Measurements from ENCODE around the gene ST6GALNAC5. TPM values are rescaled to one million over a fixed set of nuclear protein-coding genes. Genes with fewer than 3 reads are reported as not detected.

Gene ST6GALNAC5
- total RNA-seq, 4 donors from 2014 or later: 1.8 to 5.1 (median 3.7) TPM; not detected in 1

- peak in 2 of 3 donors; percentile 46 to 47 for DNase-seq
- Histone ChIP-seq H3K36me3 (no peaks in the 10 kb centered on the region), H3K27ac (peak overlapping the region in 2 of 4 donors; percentile 7 to 70), H3K9me3 (no peaks in the 10 kb centered on the region), H3K4me1 (peaks cover 0 to 17% (median 0%) of the 10 kb centered on the region in 4 donors), H3K27me3 (peaks cover 0 to 18% of the 10 kb centered on the region in 2 donors), H3K4me3 (peak overlapping the region; percentile 28 to 47 (median 40))
- TF ChIP-seq POLR2A (IDR thresholded peaks at IDR 0.05) (no peak), CTCF (IDR thresholded peaks at IDR 0.05) (no peak)
Measured at GRCh38 chr1:76868154-76868882, 1.0 kb downstream of the ST6GALNAC5 start.

GRCh38 chr1:76868916-76869315 lies 1.6 kb downstream of the ST6GALNAC5 start:
- DNase-seq: no peak
- no peaks in the 10 kb centered on the region for H3K9me3 ChIP-seq
- H3K27me3 ChIP-seq: peaks cover 0 to 18% of the 10 kb centered on the region in 2 donors
- peaks cover 0 to 17% (median 0%) of the 10 kb centered on the region in 4 donors for H3K4me1 ChIP-seq
- peak overlapping the region in 3 of 4 donors; percentile 28 to 47 (median 40) for H3K4me3 ChIP-seq
- TF ChIP-seq POLR2A (IDR thresholded peaks at IDR 0.05) (no peak), CTCF (IDR thresholded peaks at IDR 0.05) (no peak)
- H3K27ac ChIP-seq: no peak overlapping the region
- H3K36me3 ChIP-seq: no peaks in the 10 kb centered on the region

- peaks cover 0 to 17% (median 0%) of the 10 kb centered on the region in 4 donors for H3K4me1 ChIP-seq
- H3K27me3 ChIP-seq: peaks cover 0 to 18% of the 10 kb centered on the region in 2 donors
Measured at GRCh38 chr1:76870037-76870436, 2.8 kb downstream of the ST6GALNAC5 start.

GRCh38 chr1:76871355-76871974 lies 4.2 kb downstream of the ST6GALNAC5 start:
- Histone ChIP-seq H3K4me1 (peaks cover 0 to 17% (median 0%) of the 10 kb centered on the region in 4 donors), H3K27ac (no peak overlapping the region), H3K4me3 (no peak overlapping the region), H3K36me3 (no peaks in the 10 kb centered on the region), H3K27me3 (peaks cover 0 to 18% of the 10 kb centered on the region in 2 donors), H3K9me3 (no peaks in the 10 kb centered on the region)
- no peak for DNase-seq
- TF ChIP-seq POLR2A (IDR thresholded peaks at IDR 0.05): no peak

More at GRCh38 chr1:76870037-76870436, 2.8 kb downstream of the ST6GALNAC5 start:
- no peaks in the 10 kb centered on the region for H3K36me3 ChIP-seq
- TF ChIP-seq POLR2A (IDR thresholded peaks at IDR 0.05): no peak
- no peak for TF ChIP-seq CTCF (IDR thresholded peaks at IDR 0.05)
- no peak overlapping the region for H3K4me3 ChIP-seq
- DNase-seq: no peak
- H3K27ac ChIP-seq: no peak overlapping the region
- H3K9me3 ChIP-seq: no peaks in the 10 kb centered on the region

- TF ChIP-seq CTCF (IDR thresholded peaks at IDR 0.05): no peak
- TF ChIP-seq POLR2A (IDR thresholded peaks at IDR 0.05): no peak
- Histone ChIP-seq H3K4me1 (peaks cover 0 to 9% (median 0%) of the 10 kb centered on the region in 4 donors), H3K27me3 (peaks cover 0 to 10% of the 10 kb centered on the region in 2 donors), H3K9me3 (no peaks in the 10 kb centered on the region), H3K36me3 (no peaks in the 10 kb centered on the region), H3K27ac (no peak overlapping the region), H3K4me3 (no peak overlapping the region)
- no peak for DNase-seq
Measured at GRCh38 chr1:76872944-76873343, 5.7 kb downstream of the ST6GALNAC5 start.

Data from Peyer's patch (tissue), 4 donors.